Stomach (tissue), 9 donors: ENCODE results near the gene ABTB2. TPM values are rescaled to one million over a fixed set of nuclear protein-coding genes. Genes with fewer than 3 reads are reported as not detected.

Experiments
- DNase-seq, 2 donors: peaks; one replicate each; pipeline versions ENCODE4 v3.0.0 to v3.0.0-alpha.2; 2013 to 2019
- H3K27ac ChIP-seq, 5 donors: fragments of 200-600 bp in 4 of 5; sonication (generic) in 4 of 5; one replicate each; pipeline ENCODE4 v1.5.1; 2013 to 2019; ENCODE audit warnings: mild to moderate bottlenecking in 1 of 5, moderate library complexity in 1 of 5
- H3K27me3 ChIP-seq, 3 donors: fragments of 200-600 bp; sonication (generic); one replicate each; pipeline ENCODE4 v1.5.1; 2017 to 2019; ENCODE audit warnings: mixed run types in 1 of 3
- H3K36me3 ChIP-seq, 4 donors: fragments of 200-600 bp; sonication (generic); 1 replicate in 3 of 4; 2 replicates in 1 of 4; pipeline ENCODE4 v1.5.1; 2016 to 2019
- H3K4me1 ChIP-seq, 4 donors: fragments of 200-600 bp; sonication (generic); one replicate each; pipeline ENCODE4 v1.5.1; 2016 to 2019
- H3K4me3 ChIP-seq, 4 donors: fragments of 200-600 bp; sonication (generic) in 3 of 4; one replicate each; pipeline ENCODE4 v1.5.1; 2016 to 2019; ENCODE audit warnings: mild to moderate bottlenecking in 1 of 4
- H3K9me3 ChIP-seq, 4 donors: fragments of 200-600 bp; sonication (generic); one replicate each; pipeline ENCODE4 v1.5.1; 2016 to 2019
- EP300 ChIP-seq: sonication (generic); formaldehyde crosslinking; IDR thresholded peaks from one replicate; pipeline ENCODE4 v1.6.1; 2017; ENCODE audit warnings: antibody characterized with exemption
- POLR2A ChIP-seq, 4 donors: fragments of 450-650 bp; IDR thresholded peaks; one replicate each; pipeline ENCODE4 v1.6.1; 2016; ENCODE audit warnings: antibody characterized with exemption in 4 of 4, control low read depth in 2 of 4, mild to moderate bottlenecking in 1 of 4, moderate library complexity in 1 of 4
- POLR2AphosphoS5 ChIP-seq, 3 donors: sonication (generic); formaldehyde crosslinking; IDR thresholded peaks; one replicate each; pipeline ENCODE4 v1.6.1; 2016; ENCODE audit warnings: antibody characterized with exemption in 3 of 3
- WGBS, 5 donors: extraction: QIAGEN DNeasy Blood & Tissue Kit in 3 of 5; methylation state at CpG; one replicate each; pipeline versions ENCODE4 v1.1.5 to v1.1.7; 2013 to 2018; 5-methylcytosine and 5-hydroxymethylcytosine counted together
- intact Hi-C: fragments of 100-400 bp; cut with DNase I; formaldehyde crosslinking; loops from one replicate; pipeline ENCODE4 v1.15.1; 2023; ENCODE audit warnings: low total_unique reads
- polyA plus RNA-seq, 3 donors: library from polyadenylated mRNA; stranded (reverse); fragments of 200-250 nt; gene quantifications; one replicate each; pipeline ENCODE4 v1.2.3, GENCODE V29; 2013
- total RNA-seq, 5 donors: library from RNA; depleted of rRNA; stranded (reverse); fragments of >200 nt; gene quantifications; one replicate each; pipeline versions ENCODE4 v1.1.0 to v1.2.3, GENCODE V29; 2014 to 2016
- TF ChIP-seq, protein P1 (sequence below), 7 experiments: fragments of 450-650 bp in 4 of 7; fragments of 200-600 bp in 3 of 7; sonication (generic) in 3 of 7; IDR thresholded peaks; one replicate each; pipeline ENCODE4 v1.5.1; 2016 to 2019; ENCODE audit warnings: antibody characterized with exemption in 7 of 7, control low read depth in 2 of 7, mild to moderate bottlenecking in 1 of 7
- donor health status: healthy with polysubstance abuse.
- donor health status: Bipolar disorder and iron deficiency.
- donor health status: healthy.

Gene ABTB2
- total and polyA plus RNA-seq, 8 donors: 0.58 to 12.7 (median 2.2) TPM

- WGBS, 5 donors: 85 to 94% (median 91%) methylated on average over 6 of the region's 6 CpGs
- no peak overlapping the region for H3K4me3 ChIP-seq
Observed at GRCh38 chr11:34276352-34276864, 81.4 kb downstream of the ABTB2 start.

DNA sequence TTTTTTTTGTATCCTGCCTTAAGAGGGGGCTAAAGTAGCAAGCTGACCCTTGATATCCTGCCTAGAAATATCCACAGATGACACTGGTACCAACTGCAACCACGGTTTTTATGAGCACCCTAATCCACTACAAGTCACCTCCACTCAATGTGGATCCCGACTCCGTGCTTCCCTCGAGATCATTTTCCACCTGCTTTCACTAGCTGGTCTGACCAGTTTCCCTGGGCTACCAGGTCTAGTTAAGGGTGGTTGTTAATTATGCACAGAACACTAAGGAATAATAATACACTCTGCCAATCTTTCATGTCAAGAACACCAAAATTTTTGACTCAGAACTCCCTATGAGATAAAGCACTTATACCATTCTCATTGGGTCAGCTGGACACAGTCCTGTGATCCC lies 82.3 kb downstream of the ABTB2 start:
- intact Hi-C loops: no loop called here
- whole genome bisulfite sequencing, 5 donors: 74 to 94% (median 87%) methylated on average over 4 of the region's 4 CpGs

More at GRCh38 chr11:34276352-34276864, 81.4 kb downstream of the ABTB2 start:
- Histone ChIP-seq H3K4me1 (peaks cover 5 to 16% (median 13%) of the 10 kb centered on the region in 4 donors), H3K36me3 (no peaks in the 10 kb centered on the region), H3K9me3 (no peaks in the 10 kb centered on the region), H3K27me3 (no peaks in the 10 kb centered on the region), H3K27ac (no peak overlapping the region)
- TF ChIP-seq POLR2AphosphoS5 (IDR thresholded peaks at IDR 0.05): no peak
- no peak for TF ChIP-seq EP300
- no peak for TF ChIP-seq POLR2A (IDR thresholded peaks at IDR 0.05)
- TF ChIP-seq, protein P1, sequence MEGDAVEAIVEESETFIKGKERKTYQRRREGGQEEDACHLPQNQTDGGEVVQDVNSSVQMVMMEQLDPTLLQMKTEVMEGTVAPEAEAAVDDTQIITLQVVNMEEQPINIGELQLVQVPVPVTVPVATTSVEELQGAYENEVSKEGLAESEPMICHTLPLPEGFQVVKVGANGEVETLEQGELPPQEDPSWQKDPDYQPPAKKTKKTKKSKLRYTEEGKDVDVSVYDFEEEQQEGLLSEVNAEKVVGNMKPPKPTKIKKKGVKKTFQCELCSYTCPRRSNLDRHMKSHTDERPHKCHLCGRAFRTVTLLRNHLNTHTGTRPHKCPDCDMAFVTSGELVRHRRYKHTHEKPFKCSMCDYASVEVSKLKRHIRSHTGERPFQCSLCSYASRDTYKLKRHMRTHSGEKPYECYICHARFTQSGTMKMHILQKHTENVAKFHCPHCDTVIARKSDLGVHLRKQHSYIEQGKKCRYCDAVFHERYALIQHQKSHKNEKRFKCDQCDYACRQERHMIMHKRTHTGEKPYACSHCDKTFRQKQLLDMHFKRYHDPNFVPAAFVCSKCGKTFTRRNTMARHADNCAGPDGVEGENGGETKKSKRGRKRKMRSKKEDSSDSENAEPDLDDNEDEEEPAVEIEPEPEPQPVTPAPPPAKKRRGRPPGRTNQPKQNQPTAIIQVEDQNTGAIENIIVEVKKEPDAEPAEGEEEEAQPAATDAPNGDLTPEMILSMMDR (IDR thresholded peaks at IDR 0.05): no peak
- intact Hi-C loops: no loop called here
- no peak for DNase-seq

DNA sequence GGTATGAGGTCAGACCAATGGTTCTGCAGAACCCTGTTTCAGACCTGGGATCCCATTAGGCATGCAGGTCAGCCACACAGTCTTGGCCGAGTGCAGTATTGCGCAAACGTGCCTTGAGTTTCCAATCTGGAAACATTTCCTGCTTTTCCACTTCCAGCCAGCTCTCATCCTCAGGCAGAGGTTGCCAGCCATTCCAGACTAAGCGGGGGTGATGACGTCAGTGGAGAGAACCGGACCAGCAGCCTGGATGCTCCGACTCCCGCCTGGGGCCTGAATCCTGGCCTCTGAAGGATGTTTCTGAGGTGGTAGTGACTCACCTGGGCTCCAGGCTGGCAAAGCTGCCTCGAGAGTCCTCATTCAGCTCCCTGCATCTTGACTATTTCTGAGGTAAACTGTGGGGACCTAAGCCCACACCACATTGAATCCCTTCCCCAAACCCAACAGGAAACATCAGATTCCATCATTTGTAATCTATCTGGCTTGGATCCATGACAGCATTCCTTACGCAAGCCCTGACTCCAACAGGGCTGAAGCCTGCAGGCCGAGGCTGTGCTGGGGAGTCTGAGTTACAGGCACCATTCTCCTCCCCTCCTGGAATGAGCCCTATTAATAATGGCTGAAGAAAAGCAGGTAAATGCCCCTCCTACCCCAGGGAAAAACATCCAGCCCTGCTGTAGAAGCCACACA lies 83.0 kb downstream of the ABTB2 start:
- Histone ChIP-seq H3K27ac (peak overlapping the region; percentile 28 to 77 (median 72)), H3K4me1 (peaks cover 5 to 16% (median 13%) of the 10 kb centered on the region in 4 donors), H3K9me3 (no peaks in the 10 kb centered on the region), H3K4me3 (no peak overlapping the region), H3K36me3 (no peaks in the 10 kb centered on the region), H3K27me3 (no peaks in the 10 kb centered on the region)
- TF ChIP-seq POLR2A (IDR thresholded peaks at IDR 0.05): no peak
- TF ChIP-seq POLR2AphosphoS5 (IDR thresholded peaks at IDR 0.05): peak; percentile 38 to 84 (median 69)
- WGBS, 5 donors: 32 to 46% (median 35%) methylated on average over 5 to 11 of the region's 11 CpGs
- intact Hi-C loops: no loop called here
- DNase-seq: peak; percentile 87 to 90

More for the DNA sequence above, 82.3 kb downstream of the ABTB2 start:
- H3K4me1 ChIP-seq: peaks cover 5 to 16% (median 13%) of the 10 kb centered on the region in 4 donors
- no peak for DNase-seq
- no peaks in the 10 kb centered on the region for H3K36me3 ChIP-seq
- no peaks in the 10 kb centered on the region for H3K27me3 ChIP-seq
- no peak overlapping the region for H3K4me3 ChIP-seq
- TF ChIP-seq POLR2A (IDR thresholded peaks at IDR 0.05): no peak
- TF ChIP-seq, protein P1 (IDR thresholded peaks at IDR 0.05): no peak
- TF ChIP-seq POLR2AphosphoS5 (IDR thresholded peaks at IDR 0.05): no peak
- no peak for TF ChIP-seq EP300
- peak overlapping the region in 4 of 5 donors; percentile 70 to 77 (median 74) for H3K27ac ChIP-seq
- H3K9me3 ChIP-seq: no peaks in the 10 kb centered on the region

DNA sequence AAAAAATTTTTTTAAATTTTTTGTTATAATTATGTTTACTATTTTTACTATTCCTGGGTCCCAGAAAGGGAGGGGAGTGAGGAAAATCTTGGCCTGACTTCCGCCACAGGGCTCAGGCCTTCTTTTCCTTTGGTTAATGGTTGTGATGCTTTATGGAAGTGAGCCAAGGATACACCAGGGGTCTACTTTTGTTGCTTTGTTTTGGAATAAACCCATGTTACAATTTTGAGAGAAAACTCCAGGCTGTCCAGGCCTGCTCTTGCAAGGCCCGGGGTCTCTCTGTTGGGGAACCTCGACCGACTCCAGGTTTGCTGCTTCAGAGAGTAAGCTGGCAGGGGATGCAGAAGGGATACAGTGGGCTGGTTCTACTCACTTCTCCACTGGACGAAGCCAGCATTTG lies 84.7 kb downstream of the ABTB2 start:
- TF ChIP-seq, protein P1 (IDR thresholded peaks at IDR 0.05): no peak
- TF ChIP-seq POLR2AphosphoS5 (IDR thresholded peaks at IDR 0.05) (no peak), EP300 (no peak), POLR2A (IDR thresholded peaks at IDR 0.05) (no peak)
- peaks cover 5 to 15% (median 11%) of the 10 kb centered on the region in 4 donors for H3K4me1 ChIP-seq
- peak overlapping the region in 1 of 5 donors; percentile 34 for H3K27ac ChIP-seq
- no peaks in the 10 kb centered on the region for H3K27me3 ChIP-seq
- intact Hi-C loops: no loop called here
- WGBS, 5 donors: 85 to 93% (median 91%) methylated on average over 5 of the region's 5 CpGs
- H3K4me3 ChIP-seq: no peak overlapping the region
- H3K36me3 ChIP-seq: no peaks in the 10 kb centered on the region
- H3K9me3 ChIP-seq: no peaks in the 10 kb centered on the region
- no peak for DNase-seq

DNA sequence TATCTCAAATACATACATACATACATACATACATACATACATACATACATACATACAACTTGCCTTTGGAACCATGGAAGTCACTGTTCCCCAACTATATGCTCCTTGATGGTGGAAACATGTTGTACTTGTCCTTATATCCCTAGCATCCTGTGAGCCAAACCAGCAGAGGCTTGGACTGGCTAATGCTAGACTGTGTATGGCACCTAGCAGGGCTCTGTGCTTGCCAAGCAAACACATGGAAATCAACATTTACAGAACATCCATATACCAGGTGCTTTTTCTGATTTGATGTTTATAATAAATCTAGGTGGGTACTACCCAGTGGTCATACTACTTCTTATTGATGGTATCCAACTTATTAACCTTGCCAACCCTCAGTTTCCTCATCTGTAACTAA lies 86.1 kb downstream of the ABTB2 start:
- Histone ChIP-seq H3K9me3 (no peaks in the 10 kb centered on the region), H3K36me3 (no peaks in the 10 kb centered on the region), H3K4me1 (peaks cover 5 to 20% (median 15%) of the 10 kb centered on the region in 4 donors), H3K27ac (no peak overlapping the region), H3K27me3 (no peaks in the 10 kb centered on the region), H3K4me3 (no peak overlapping the region)
- intact Hi-C loops: no loop called here
- TF ChIP-seq, protein P1 (IDR thresholded peaks at IDR 0.05): no peak
- TF ChIP-seq POLR2A (IDR thresholded peaks at IDR 0.05): no peak
- no peak for TF ChIP-seq POLR2AphosphoS5 (IDR thresholded peaks at IDR 0.05)
- TF ChIP-seq EP300: no peak
- DNase-seq: no peak
